HG03575 (cell line): ENCODE measurements around the gene DCLK1.

Source experiments
- ATAC-seq: cut with Tn5 transposase; IDR thresholded peaks from one replicate; pipeline ENCODE4 v1.9.1; 2021; ENCODE audit not compliant: unreplicated experiment, insufficient number of reproducible peaks, low FRiP score; ENCODE audit errors: extremely low read depth

The DCLK1 gene

DNA sequence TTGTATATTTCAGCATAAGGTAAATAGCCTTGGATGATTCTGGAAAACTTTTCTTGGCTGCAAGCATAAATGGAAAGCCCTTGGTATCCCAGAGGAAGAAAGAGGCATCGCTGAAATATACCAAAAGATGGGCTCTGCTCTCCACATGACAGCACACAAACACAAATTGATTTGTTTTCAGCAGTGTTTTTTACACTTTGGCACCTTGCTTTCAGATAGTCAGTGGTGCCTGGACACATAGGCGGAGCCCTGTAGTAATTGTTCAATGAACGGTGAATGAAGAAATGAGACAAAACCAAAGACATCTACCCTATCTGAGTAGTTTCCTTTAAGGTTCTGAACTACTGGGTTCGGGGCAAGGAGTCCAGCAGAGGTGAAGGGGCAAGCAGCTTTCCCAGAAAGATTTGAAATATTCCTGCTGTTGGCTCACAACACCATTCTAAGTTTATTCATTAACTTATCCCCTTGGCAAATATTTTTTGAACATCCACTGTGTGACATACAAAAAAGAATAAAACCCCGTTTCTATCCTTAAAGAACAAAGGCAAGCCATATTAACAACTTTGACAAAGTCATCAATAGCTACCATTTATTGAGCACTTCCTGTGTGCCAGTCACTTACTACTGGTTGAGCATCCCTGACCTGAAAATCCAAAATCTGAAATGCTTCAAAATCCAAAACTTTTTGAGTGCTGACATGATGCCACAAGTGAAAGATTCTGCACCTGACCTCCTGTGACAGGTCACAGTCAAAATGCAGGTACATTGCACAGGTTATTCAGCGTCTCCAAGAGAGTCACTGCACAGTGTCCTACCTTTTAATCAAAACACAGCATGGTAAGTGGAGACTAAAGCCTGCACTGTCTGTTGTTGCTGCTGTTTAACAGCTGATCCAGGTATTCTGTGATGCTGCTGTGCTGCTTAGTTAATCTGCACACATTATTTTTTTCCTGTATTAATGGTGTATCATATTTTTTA lies 238.1 kb downstream of the DCLK1 start:
- ATAC-seq = no peak

DNA sequence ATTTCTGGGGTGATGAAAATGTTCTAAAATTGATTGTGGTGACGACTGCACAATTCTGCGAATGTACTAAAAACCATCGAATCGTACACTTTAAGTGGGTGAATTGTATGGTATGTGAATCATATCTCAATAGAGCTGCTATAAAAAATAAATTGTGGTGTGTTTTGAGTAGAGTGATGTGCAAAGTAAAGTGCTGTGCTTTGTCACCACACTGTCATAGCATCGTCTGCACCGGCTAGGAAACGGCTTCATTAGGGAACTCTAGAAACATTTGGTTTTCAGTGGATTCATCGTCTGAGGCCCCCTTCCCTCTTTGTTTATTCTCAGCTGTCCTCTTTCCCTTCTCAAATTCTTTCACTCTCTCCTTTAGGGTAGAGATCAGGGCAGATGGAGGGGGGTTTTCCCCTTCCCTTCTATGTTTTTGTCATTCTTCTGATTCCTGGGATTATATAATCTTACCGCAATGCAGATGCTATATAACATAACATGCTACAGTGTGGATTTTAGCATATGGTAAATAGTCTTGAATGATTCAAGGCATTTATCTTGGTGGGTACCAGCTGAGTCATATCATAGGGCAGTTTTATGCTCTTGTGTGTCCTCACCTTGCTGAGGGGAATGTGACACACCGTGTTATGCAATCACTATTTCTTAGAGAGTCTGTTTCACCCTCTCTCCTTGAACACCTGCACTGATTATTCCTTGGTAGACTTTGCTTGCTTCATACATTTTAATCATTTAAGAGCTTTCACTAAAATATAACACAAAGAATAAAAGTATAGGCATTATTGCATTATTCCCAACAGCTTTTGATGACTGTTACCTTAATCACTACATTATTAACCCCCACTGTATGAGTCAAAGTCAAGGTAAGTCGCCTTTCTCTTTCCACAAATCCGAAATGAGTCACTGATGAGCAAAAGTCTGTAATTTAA lies 239.4 kb downstream of the DCLK1 start:
- no peak for ATAC-seq

DNA sequence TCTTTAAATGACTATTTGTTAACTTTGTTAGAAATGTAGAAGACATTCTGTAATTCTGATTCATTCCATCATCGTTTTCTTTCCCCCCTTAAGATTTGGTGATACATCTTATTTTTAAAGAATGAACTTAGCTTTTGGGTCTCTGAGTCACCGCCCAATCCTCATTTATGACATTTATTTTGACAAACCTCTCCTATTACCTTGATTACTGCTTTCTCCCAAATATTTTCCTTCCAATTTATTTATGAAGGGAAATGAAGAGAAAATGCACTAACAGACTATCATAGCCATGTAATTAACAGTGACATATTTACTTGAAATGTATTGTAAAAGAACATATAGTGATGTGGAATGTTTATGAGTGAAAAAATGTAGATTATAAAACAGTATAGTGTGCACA lies 241.6 kb downstream of the DCLK1 start:
- ATAC-seq = no peak

DNA sequence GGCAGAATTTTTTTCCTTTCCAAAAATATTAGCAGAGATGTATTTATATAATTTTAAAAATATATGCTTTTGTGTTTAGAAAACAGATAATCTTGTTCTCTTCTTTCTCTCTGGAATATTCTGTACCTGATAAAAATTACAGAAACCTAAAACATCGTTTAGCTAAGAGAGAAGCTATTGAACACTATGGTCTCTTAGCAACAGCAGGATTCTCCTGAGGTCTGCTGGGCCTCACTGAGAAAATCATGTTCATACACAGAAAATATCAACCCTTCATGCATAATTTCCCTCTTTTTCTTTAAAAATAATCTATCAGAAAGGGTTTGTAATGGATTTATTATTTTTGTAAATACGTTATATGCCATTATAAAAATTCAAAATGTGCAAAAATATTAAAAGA lies 242.2 kb downstream of the DCLK1 start:
- ATAC-seq = no peak

DNA sequence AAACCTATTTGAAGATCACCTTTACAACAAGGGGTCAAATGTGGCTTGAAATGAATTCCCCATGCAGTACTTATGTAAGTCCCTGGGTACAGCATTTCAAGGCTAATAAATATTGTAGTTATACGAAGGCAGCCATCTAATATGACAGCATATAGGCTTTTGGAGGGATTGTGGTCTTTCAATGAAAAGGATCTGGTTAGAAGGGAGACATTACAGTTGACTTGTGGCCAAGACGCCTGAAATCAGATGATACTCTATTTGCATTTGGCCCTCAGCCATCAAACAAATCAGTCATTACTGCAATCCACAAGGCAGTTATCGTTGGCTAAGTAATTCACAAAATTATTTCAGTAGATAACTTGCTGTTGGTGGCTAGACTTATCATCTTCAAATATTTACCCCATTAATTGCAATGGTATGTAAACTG lies 242.7 kb downstream of the DCLK1 start:
- no peak for ATAC-seq

DNA sequence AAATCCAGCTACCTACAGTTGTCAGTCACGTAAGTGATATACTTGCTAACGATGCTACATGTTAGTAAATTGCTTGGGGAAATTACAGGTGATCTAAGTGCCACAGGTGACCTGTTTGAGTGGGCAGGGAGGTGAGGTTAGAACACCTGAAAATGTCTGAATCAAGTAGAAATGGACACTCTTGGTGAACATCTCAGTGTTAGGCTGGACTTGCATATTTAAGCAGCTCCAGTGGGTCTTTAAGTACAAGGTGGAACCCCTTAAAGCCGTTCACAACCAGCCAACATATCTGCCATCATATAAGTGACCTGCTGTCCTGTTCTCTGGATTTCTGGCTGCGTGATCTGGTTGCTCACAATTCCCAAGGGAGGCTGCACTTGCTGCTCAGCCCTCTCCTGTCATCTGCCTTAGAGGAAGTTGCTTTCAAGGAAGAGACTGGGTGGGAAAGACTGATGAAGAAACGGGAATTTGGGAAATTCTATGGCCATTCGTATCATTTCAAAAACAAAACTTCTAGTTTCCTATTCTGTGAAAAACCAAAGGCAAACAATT lies 244.0 kb downstream of the DCLK1 start:
- no peak for ATAC-seq

DNA sequence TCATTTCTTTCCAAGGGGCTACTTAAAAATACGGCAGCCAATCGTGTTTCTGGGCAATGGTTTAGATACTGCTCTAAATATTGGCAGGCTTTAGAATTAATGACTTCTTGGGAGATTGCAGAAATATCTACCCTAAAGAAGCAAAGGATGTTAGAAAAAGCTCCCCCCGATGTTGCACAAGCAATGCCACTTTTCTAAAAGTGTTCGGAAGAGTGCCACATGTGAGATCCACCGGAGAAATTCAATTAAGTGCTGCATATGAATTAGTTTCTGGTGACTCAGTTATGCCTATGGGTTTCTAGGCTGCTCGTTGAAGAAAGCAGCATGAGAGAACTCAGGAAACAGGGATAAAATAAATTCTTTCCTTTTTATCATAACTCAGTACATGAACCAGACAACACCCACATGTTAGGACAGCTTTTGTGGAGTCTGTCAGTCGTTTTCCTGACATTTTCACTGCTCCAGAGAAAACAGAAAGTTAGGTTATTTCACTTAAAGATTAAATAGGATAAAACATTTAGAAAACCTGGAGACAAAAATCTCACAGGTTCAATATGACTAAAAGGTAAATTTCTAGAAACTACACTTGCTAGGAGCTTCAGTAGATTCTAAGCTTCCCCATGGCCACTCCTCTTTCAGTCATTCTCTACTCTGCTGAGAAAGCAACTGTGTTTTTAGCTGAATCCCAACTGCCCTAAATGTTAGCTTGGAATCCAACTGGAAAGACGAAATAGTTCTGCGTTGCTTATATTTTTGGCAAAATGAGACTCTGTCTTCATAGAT lies 244.7 kb downstream of the DCLK1 start:
- ATAC-seq = no peak

DNA sequence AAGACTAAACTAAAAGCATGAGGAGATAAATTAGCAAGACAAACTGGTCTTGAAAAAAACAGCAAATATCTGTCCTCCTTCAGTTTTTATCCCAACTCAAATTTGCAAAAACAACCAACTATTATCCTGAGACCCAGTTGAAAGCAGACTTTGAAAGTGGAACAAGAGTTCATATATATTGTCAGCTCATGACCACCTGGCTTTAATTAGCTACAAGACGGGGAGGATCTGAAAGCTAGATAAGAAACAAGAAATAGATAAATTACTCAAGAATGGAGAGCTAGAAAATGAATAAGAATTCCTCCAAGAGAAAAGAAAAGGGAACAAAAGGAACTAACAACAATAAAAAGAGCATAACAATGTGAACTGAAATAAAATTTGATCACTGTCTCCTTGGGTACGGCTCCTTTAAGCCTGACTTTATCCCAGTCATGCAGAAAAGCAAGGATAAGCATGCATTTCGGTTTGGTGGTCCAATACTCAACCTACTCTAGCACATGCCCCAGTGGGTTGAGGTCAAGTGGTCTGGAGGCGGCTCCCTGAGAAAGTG lies 246.9 kb downstream of the DCLK1 start:
- no peak for ATAC-seq

DNA sequence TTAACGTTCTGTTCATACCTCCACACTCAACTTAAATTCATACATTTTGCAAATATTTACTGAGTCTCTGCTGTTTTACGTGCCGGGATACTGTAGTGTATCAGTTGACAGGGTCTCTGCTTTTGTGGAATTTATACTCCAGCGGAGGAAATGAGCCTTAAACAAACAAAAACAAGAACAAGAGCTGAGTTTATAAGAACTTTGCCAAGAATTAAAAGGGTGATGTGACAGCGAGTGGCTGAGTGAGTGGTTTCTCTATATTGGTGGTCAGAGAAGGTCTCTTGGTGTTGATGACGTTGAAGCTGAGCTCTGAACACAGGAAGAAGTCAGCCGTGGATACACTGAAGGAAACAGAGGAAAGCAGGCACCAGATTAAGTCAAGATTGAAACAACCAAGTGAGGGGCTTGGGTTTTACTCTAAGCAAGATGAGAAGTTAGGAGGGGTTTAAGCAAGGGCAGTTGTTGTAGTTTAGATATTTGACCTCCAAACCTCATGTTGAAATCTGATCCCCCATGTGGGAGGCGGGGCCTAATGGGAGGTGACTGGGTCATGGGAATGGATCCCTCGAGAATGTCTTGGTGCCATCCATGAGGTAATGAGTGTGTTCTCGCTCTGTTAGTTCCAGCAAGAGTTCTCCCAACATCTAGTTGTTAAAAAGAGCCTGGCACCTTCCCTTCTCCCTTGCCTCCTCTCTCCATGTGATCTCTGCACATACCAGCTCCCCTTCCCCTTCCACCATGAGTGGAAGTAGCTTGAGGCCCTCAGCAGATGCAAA lies 248.3 kb downstream of the DCLK1 start:
- no peak for ATAC-seq

DNA sequence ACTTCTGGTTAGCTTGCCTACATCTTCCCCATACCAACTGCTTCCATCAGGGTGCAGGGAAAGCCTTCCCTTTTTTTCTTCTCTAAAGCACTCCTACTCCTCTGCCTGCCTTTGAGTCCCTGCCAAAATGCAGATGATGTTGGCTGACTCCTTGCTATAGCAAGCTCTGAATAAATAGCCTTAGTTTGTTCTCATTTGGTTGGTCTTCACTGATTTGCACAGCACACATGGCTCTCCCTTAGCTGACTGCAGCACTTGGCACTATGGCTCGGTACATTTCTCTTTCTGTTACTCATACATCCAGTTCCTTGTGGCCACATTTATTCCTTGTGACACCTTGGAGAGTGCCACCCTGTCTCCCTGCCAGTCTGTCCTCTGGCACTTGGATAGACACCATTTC lies 249.8 kb downstream of the DCLK1 start:
- ATAC-seq = no peak

DNA sequence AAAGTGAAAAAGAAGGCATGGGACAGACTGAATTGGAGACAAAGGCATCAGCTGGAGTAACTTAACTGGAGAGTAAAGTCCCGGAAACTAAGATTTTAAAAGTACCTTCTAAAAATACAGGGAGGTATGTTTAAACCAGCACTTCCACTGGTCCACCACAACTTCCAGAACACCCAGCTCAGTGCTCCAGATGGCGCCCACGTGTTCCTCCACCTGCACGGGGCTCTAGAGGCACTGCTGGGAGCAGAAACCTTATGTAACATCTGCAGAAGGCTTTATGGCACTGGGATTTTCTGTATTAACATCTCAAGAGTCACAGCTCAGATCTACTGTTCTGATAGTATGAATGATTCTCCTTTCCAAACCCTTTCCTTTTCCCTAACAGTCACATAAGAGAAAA lies 252.1 kb downstream of the DCLK1 start:
- no peak for ATAC-seq

DNA sequence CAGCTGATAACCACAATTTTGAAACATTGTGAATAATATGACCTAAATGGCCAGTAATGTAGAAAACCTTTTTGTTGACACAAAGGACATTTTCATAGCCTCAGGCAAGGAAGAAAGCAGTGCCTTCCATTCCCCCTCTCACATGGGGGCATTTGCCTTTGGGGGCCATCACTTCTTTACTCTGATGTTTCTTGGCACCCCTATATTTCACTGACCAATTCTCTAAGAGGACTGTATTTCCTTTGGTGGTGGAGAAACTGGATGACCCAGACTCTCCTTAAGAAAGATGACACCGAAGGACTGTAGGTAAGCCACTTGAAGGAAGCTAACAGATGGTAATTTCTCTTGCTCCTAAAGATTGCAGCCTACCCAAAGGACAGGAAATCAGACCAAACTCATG lies 254.6 kb downstream of the DCLK1 start:
- ATAC-seq = no peak

DNA sequence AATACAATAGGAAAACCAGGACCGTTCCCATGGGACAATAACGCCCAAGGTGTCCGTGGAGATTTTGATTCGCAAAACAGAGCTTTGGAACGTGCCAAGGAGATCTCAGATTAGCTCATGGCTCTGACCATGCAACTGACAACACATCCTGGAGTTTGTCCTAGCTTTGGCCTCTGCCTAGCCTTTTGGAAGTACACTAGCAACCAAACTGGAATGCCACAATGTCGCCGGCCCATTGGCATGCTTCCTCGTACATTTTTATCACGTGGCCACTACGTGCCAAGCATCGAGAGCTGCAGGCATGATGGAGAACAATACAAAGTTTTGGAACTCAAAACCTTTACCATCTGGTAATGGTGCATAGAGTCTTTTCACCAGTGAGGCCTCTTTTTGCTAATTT lies 256.5 kb downstream of the DCLK1 start:
- ATAC-seq = no peak

DNA sequence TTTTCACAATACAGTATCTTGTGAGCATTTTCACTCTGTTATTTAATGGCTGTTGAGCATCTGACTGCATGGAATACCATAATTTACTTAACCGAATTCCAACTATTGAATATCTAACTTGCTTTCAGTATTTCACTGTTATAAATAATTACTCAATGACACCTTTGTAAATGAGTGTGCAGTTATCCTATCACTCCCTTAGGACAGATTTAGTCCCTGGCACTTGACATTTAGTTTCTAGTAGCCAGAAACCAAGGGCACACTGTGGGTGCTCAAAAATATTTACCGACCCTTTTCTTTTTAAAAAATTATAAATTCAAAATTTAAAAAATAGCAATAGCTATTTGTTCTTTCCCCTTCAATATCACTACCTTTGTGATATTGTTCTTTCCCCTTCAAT lies 258.8 kb downstream of the DCLK1 start:
- no peak for ATAC-seq

DNA sequence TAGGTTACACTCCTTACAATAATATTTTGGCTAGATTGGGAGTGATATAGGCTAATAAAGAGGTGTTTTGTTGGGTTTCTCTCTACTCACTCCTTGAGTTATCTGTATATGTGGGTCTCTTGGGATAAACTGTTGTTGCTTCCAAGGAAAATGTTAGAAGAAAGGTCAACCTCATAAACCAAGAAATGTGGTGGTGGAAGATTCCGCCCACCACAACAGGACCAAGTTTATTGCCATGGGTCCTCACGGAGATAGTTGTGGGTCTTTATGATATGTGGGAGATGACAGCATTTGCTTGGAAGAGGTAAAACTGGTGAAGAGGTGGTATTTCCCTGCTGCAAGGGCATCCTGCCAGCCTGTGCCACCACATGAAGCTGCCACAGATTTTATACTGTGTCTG lies 259.6 kb downstream of the DCLK1 start:
- ATAC-seq = no peak

DNA sequence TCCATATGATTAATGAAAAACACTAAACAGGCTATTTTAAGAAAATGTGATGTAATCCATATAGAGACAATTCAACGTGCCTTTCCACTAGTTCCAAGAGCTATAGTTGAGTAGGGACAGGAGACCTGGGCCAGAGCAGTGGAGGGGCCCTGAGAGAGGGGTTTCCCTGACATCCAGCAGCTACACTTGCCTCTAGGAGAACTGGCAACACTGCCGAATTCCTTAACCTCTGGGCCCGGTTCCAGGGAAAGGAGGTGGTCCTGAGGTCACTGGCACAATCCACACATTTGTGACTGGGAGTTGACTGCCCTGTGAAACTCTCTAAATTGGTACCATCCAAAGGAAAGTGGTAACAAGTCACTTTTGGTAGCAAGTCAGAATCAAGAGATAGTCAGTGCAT lies 264.4 kb downstream of the DCLK1 start:
- no peak for ATAC-seq

DNA sequence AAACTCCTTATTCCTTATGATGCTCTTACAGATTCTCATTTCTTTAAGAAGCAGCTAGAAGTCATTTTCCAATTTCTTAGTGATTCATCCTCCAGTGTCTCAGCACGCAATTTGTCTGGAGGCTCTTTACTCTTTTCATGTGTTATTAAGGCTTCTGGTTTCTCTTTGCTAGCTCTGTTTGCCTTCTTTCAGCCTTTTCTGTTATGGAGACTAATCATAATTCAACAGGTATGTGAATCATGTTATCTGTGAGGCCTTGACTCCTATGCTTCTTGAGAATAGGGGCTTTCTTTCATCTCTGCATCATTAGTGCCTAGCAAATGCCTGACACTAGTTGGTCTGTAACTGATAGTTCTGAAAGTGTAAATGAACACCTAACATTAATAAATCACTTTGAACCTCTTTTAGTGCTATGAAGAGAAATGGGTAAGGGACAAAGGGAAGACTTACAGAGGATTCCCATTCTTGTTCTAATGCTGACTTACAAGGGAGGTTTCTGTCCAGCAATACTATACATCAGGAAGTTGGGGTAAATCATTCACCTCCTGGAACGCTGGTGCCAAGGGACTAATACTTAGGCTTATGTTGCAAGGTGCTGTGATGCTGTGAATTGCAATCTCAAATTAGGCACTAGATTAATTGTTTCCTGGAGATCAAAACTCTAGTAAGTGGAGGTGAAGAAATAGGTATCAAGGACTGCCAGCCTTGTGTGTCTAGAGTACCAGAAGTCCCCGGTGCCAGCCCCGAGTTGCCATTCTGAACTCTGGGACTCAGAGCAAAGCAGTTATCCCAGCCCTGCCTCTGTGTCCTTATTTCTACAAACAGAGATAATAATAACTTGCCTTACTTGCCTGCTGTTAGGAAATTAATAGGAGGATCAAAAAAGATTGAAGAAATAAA lies 265.6 kb downstream of the DCLK1 start:
- no peak for ATAC-seq
